Omental fat pad (tissue), 4 donors: ENCODE results near the gene C2orf92. TPM values are rescaled to one million over a fixed set of nuclear protein-coding genes. Genes with fewer than 3 reads are reported as not detected.

ENCODE experiments used
- ATAC-seq: fragments of 150-250 bp; one replicate; pipeline ENCODE4 v1.9.1; 2016; ENCODE audit warnings: mild to moderate bottlenecking, moderate library complexity; ENCODE audit not compliant: low FRiP score
- DNase-seq: peaks from one replicate; pipeline ENCODE4 v3.0.0-alpha.2; 2019; ENCODE audit warnings: low spot score
- CTCF ChIP-seq, 3 donors: fragments of 450-650 bp; IDR thresholded peaks; one replicate each; pipeline ENCODE4 v1.5.1; 2016 to 2017; ENCODE audit warnings: antibody characterized with exemption in 3 of 3, mild to moderate bottlenecking in 3 of 3, moderate library complexity in 2 of 3
- total RNA-seq, 4 donors: library from RNA; depleted of rRNA; stranded (reverse); fragments of >200 nt; gene quantifications; one replicate each; pipeline ENCODE4 v1.1.0, GENCODE V29; 2016

Gene C2orf92
- total RNA-seq, 4 donors from 2014 or later: 4.8 to 17.8 (median 10.4) TPM

- no peak for TF ChIP-seq CTCF (IDR thresholded peaks at IDR 0.05)
- DNase-seq: no peak
- no peak for ATAC-seq
Observed at GRCh38 chr2:97656905-97657587, 12.5 kb upstream of the C2orf92 start.

DNA sequence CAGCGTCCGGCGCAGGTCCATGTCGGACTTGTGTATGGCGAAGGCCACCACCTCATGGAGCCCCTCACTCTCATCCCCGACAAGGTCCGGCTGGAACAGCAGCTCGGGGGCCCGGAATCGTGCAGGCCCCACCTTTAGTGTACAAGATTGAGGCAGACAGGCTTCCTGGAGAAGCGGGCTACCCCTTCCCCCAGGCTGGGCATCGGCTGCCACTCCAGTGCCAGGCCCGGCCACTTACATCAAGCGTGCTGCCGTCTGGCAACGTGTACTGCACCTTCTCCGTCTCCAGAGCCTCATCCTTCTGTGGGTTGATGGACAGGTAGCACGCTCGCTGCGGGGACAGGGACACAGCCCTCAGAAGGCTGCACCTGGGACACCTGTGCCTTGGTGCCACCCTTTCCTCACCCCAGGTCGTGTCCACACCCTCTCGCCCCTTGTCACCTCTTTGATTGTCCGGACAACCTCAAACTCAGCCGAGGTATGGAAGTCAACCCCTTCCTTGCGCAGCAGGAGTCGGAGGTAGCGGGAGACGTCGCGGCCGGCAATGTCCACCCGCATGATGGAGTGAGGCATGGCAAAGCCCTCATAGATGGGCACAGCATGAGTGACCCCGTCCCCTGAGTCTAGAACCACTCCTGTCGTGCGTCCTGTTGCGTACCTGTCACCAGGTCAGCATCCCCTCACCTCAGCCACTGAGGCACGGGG is 11.4 kb upstream of the C2orf92 start:
- no peak for TF ChIP-seq CTCF (IDR thresholded peaks at IDR 0.05)
- no peak for ATAC-seq
- no peak for DNase-seq

DNA sequence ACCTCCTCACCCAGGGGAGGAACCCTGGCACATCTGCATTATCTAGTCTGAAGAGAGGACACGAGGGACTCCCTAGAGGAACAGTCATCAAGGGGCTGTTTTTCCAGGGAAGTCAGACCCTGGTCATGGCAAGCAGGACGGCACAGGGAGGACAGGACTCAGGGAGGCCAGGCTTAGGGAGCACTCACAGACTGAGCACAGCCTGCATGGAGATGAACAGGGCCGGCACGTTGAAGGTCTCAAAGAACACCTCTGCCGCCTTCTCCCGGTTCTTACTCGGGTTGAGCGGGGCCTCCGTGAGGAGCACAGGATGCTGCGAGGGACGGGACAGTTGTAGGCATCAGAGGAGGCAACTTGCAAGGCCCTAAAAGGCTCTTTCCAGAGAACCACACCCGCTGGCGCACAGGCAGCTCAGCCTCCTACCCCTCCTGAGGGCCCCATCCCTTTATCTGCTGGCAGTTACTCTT is 10.8 kb upstream of the C2orf92 start:
- no peak for TF ChIP-seq CTCF (IDR thresholded peaks at IDR 0.05)
- ATAC-seq (no peak), DNase-seq (no peak)

DNA sequence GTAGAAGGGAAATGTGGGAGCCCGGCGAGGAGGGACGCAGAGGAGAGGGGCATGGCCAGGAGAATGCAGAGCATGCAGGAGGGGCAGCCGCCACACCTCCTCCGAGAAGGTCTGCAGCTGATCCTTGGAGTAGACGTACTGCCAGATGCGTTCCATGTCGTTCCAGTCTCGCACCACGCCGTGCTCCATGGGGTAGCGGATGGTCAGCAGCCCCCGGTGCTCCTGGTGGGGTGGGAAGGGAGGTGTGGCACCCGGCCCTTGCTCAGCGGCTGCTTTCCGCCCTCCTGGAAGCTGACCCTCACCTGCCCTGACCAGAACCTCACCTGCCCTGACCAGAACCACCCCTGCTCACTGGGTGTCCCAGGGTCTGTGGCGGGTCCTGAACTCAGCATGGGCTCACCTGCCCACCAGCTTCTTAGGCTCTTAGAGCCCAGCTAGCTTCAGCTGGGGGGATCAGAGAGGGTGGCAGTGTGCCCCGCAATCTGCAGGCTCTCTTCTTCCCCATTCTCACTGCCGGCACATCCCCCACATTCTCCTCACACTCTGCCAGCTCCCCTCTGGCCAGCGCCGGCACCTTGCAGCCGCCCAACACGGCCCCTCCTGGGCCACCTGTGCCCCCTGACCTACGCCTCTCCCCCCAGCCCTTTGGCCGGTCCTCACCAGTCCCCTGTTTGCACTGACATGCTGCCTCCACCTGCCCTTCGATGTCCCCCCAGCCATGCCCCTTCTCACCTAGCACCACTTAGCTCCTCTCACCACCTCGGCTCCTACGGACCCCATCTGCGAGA is 10.1 kb upstream of the C2orf92 start:
- ATAC-seq (no peak), DNase-seq (no peak)
- no peak for TF ChIP-seq CTCF (IDR thresholded peaks at IDR 0.05)

GRCh38 chr2:97660044-97660774 is 9.3 kb upstream of the C2orf92 start:
- no peak for DNase-seq

More at GRCh38 chr2:97660044-97660774, 9.3 kb upstream of the C2orf92 start:
- no peak for TF ChIP-seq CTCF (IDR thresholded peaks at IDR 0.05)
- ATAC-seq: no peak
